GM19035 (cell line): Measurements from ENCODE around the gene SIGLEC11.

Experiments
- ATAC-seq: cut with Tn5 transposase; IDR thresholded peaks from one replicate; pipeline ENCODE4 v1.9.1; 2021; ENCODE audit not compliant: unreplicated experiment

Gene SIGLEC11

DNA sequence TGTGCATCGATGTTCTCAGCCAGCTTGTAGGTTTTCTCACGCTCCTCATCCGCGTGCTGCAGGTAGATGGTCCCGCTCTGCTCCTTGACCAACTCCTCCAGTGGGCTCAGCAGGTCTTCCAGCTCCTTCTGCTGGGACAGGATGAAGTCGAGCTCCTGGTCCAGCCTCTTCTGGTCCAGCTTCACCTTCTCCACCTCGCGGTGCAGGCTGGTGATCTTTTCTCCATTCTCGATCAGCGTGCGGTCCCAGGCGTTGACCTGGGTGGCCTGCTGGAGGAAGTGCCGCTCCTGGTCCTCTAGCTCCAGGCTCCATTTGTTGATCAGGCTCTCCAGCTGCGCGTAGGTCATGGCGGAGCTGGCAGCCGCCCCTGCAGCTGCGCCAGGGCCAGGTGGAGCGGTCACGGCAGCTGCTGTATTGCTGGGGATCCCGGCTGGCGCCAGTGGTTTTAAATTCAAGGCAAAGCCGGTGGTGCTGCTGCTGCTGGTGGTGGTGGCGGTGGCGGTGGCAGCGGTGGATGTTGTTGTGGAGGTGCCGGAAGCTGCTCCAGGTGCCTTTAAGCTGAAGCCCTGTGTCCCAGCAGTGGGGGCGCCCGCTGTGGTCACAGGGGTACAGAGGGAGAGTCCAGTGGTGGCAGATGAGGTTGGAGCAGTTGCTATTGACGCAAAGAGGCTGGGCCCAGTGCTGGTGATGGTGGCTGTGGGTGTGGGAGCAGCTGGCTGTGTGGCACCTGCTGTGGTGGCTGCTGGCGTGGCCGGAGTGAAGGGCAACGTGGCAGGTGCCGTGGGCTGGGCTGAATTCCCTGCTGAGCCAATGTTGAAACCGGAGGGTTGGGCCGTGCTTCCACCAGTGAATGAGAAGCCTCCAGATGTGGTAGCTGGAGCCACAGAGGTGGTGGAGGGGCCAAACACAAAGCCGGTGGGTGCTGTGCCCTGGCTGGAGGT, 52.2 kb downstream of the SIGLEC11 start:
- no peak for ATAC-seq

DNA sequence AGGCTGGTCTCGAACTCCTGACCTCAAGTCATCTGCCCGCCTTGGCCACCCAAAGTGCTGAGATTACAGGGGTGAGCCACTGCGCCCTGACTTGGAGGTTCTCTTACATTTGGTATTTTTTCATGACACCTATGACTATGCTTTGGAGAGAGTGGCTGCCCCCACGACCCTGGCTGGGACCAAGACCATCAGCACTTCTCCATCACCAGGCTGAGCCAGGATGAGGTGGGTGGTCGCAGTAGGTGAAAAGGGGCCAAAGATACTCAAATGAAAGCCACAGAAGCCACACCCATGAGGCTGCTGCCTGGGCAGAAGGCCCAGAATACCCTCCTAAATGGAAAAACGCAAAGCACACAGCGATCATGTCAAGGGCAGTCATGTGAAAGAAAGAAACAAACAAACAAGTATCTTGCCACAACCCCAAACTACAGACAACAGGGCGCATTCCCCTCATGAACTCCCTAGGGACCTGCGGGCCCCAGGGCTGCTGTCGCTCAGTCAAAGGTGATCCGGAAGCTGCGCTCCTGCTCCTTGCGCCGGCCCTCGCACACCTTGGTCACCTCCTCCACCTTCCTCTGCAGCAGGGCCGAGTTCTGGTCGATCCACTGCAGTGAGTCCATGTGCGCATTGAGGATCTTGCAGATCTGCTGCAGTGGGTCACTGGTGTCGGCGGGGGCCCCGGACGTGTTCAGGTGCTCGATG, 53.1 kb downstream of the SIGLEC11 start:
- ATAC-seq, result no peak

DNA sequence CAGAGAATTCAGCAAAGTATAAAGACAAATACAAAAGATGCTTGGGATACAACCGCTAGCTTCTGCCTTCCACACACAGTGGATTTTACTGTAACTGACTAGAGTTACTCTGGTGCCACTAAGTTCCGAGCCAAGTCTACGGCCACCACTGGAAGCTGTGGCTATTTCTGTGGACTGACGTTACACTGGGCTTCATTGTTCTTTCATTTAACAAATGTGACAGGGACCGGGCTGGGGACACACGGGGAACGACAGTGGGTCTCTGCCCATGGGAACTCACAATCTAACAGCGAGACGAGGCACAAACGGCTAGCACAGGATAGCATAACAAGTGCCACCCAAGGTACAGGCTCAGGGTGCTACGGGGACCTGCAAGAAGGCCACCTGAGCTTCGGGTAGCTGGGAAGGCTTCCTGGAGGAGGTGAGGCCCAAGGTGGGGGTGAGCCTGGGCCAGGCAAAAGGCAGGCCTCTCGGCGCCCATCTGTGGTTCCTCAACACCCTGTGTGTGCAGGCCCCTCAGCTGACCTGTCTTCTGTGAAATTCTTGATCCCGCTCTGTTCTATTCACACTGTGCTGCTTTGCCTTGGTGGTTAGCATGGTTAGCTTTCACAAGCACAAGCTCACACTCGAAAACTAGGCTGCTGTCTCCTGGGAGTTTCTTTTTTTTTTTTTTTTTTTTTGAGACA, 54.0 kb downstream of the SIGLEC11 start:
- no peak for ATAC-seq

DNA sequence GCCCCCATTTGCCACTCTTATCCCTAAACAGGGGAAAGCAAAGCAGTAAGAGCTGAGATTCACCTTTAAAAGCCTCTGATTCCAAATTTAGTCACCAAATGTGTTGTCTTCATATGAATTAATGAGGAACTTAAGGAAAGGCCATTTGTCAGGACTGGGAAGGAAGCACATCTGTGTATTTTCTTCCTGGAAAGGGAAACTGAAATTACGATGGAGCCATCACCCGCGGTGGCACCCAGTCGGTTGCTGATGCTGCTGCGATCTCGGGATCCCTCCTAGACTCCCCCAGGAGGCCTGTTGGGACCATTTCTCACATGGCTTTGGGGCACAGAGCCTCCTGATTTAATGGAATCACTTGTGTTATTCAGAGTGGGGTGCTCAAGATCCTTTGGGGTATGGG, 56.8 kb downstream of the SIGLEC11 start:
- ATAC-seq, result no peak
